ENCODE data around the gene MC3R. TPM values are rescaled to one million over a fixed set of nuclear protein-coding genes. Genes with fewer than 3 reads are reported as not detected.

The MC3R gene
- total and polyA plus RNA-seq, 2 of the 4 experiments (the other 2 are of a cell fraction): not detected

DNA sequence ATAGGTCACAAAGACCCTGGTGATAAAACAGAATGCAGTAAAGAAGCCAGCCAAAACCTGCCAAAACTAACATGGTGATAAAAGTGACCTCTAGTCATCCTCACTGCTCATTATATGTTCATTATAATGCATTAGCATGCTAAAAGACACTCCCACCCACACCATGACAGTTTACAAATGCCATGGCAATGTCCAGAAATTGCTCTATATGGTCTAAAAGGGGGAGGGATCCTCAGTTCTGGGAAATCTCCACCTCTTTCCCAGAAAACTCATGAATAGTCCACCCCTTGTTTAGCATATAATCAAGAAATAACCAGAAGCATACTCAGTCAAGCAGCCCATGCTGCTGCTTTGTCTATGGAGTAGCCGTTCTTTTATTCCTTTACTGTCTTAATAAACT, 40.4 kb upstream of the MC3R start:
- H3K4me2 ChIP-seq (ENCODE audit: low read depth, low read length): no peak overlapping the region
- intact Hi-C loops (cut with micrococcal nuclease) (loop anchor here (10.0 kb wide), 1 partner anchor 493 kb away; no protein-coding TSS in a partner anchor), dilution Hi-C loops (cut with HindIII; ENCODE audit: low sequenced_read_pairs, unreplicated experiment) (no loop called here), in situ Hi-C loops (cut with MboI; ENCODE audit: low sequenced_read_pairs) (no loop called here)
- ATAC-seq (ENCODE audit: low read depth) (no peak), DNase-seq (no peak)
- no peaks in the 10 kb centered on the region for H3K27me3 ChIP-seq (ENCODE audit: control insufficient read depth, insufficient read depth, low read length)
- no peaks in the 10 kb centered on the region for H3K9me1 ChIP-seq (ENCODE audit: insufficient read depth, low read length)
- H4K8ac ChIP-seq (ENCODE audit: low read depth in 2 of 2, low read length in 2 of 2): no peak overlapping the region
- H3K14ac ChIP-seq (replicated peaks; ENCODE audit: low read depth, low read length): no peak overlapping the region
- H3K4me1 ChIP-seq (ENCODE audit: control insufficient read depth, insufficient read depth, low read length): no peaks in the 10 kb centered on the region
- H3K18ac ChIP-seq (ENCODE audit: low read depth, low read length): no peak overlapping the region
- no peak overlapping the region for H2AK9ac ChIP-seq (replicated peaks; ENCODE audit: low read depth, low read length, poor library complexity)
- H2AK5ac ChIP-seq (ENCODE audit: low read depth, low read length): no peak overlapping the region
- H3K9ac ChIP-seq (ENCODE audit: low read depth, low read length): no peak overlapping the region
- no peak overlapping the region for H3K4me3 ChIP-seq (ENCODE audit: insufficient read depth, low read depth, low read length)
- no peaks in the 10 kb centered on the region for H4K20me1 ChIP-seq (ENCODE audit: insufficient read depth, low read length)
- no peak overlapping the region for H3K27ac ChIP-seq (ENCODE audit: insufficient read depth, low read length)
- H3K9me3 ChIP-seq (ENCODE audit: control insufficient read depth, insufficient read depth, low read length): peaks cover 5% of the 10 kb centered on the region
- no TSS peak for BruUV-seq (replicated peaks)
- no peak overlapping the region for H2BK15ac ChIP-seq (ENCODE audit: low read depth, low read length)
- no peak overlapping the region for H4K5ac ChIP-seq (ENCODE audit: low read depth, low read length)
- CTCF ChIA-PET: no interaction called here
- no peak overlapping the region for H3K4ac ChIP-seq (ENCODE audit: low read depth, low read length)
- H2BK120ac ChIP-seq (ENCODE audit: low read depth, low read length): no peak overlapping the region
- WGBS, 2 experiments (ENCODE audit: extremely low coverage in 2 of 2, insufficient read length in 1 of 2): 60% methylated on average over 1 of the region's 1 CpG; no CpG with 5 or more reads in 1 of the 2 experiments
- H3K23ac ChIP-seq (ENCODE audit: low read depth, low read length): no peak overlapping the region
- no peak overlapping the region for H4K91ac ChIP-seq (ENCODE audit: insufficient read depth, low read depth, low read length)
- H3K36me3 ChIP-seq (ENCODE audit: control insufficient read depth, insufficient read depth, low read length): no peaks in the 10 kb centered on the region
- no peak overlapping the region for H2AFZ ChIP-seq (replicated peaks; ENCODE audit: low read length, poor library complexity)
- no peak overlapping the region for H3K56ac ChIP-seq (ENCODE audit: extremely low read depth, insufficient read depth, low read length)
- H2BK5ac ChIP-seq (ENCODE audit: low read depth, low read length, poor library complexity, severe bottlenecking): no peak overlapping the region
- no peak overlapping the region for H2BK20ac ChIP-seq (ENCODE audit: low read depth, low read length)
- no peak for TF ChIP-seq MAFK (IDR thresholded peaks at IDR 0.05; ENCODE audit: low read depth, low read length)
- no peak for TF ChIP-seq NFE2L2 (IDR thresholded peaks at IDR 0.05; ENCODE audit: low read depth, low read length)
- no peak for TF ChIP-seq CEBPB (IDR thresholded peaks at IDR 0.05; ENCODE audit: low read depth, low read length)
- no peak for TF ChIP-seq CHD1 (IDR thresholded peaks at IDR 0.05; ENCODE audit: low read depth, low read length)
- no peak for TF ChIP-seq RCOR1 (IDR thresholded peaks at IDR 0.05; ENCODE audit: insufficient replicate concordance, low read length)
- TF ChIP-seq RAD21 (IDR thresholded peaks at IDR 0.05; ENCODE audit: low read length): no peak
- TF ChIP-seq, protein P1, sequence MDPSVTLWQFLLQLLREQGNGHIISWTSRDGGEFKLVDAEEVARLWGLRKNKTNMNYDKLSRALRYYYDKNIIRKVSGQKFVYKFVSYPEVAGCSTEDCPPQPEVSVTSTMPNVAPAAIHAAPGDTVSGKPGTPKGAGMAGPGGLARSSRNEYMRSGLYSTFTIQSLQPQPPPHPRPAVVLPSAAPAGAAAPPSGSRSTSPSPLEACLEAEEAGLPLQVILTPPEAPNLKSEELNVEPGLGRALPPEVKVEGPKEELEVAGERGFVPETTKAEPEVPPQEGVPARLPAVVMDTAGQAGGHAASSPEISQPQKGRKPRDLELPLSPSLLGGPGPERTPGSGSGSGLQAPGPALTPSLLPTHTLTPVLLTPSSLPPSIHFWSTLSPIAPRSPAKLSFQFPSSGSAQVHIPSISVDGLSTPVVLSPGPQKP (IDR thresholded peaks at IDR 0.05; ENCODE audit: borderline replicate concordance, low read depth, low read length): no peak
- TF ChIP-seq POLR2A (IDR thresholded peaks at IDR 0.05; ENCODE audit: low read depth, low read length): no peak
- TF ChIP-seq, protein P2, sequence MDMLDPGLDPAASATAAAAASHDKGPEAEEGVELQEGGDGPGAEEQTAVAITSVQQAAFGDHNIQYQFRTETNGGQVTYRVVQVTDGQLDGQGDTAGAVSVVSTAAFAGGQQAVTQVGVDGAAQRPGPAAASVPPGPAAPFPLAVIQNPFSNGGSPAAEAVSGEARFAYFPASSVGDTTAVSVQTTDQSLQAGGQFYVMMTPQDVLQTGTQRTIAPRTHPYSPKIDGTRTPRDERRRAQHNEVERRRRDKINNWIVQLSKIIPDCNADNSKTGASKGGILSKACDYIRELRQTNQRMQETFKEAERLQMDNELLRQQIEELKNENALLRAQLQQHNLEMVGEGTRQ (IDR thresholded peaks at IDR 0.05; ENCODE audit: low read depth, low read length): no peak
- TF ChIP-seq SMC3 (IDR thresholded peaks at IDR 0.05; ENCODE audit: low read depth, low read length): no peak
- TF ChIP-seq FOS (IDR thresholded peaks at IDR 0.05; ENCODE audit: low read depth, low read length): no peak
- TF ChIP-seq MXI1 (IDR thresholded peaks at IDR 0.05; ENCODE audit: borderline replicate concordance, low read depth, low read length): no peak
- TF ChIP-seq MAZ (IDR thresholded peaks at IDR 0.05; ENCODE audit: borderline replicate concordance, low read depth, low read length): no peak
- no peak for TF ChIP-seq RFX5 (IDR thresholded peaks at IDR 0.05; ENCODE audit: low read depth, low read length)
- POLR2A ChIA-PET (ENCODE audit: unreplicated experiment): no interaction called here
- no peaks in the 10 kb centered on the region for H3K79me1 ChIP-seq (ENCODE audit: low read depth in 1 of 2, low read length in 2 of 2)

Measured in IMR-90 (cell line).